K562 (cell line): ENCODE results near the gene DCXR. TPM values are rescaled to one million over a fixed set of nuclear protein-coding genes. Genes with fewer than 3 reads are reported as not detected.

Experiments
- ATAC-seq: fragments of 200-7000 bp; cut with Tn5 transposase; 3 replicates; pipeline ENCODE4 v1.9.1; 2020; ENCODE audit warnings: moderate library complexity
- BruUV-seq: library from RNA; stranded (reverse); fragments of 400-500 nt; replicated peaks from 2 replicates; lab custom pipeline; 2021; lab: Mats Ljungman, UMichigan
- CTCF ChIA-PET: fragments of 300-600 bp; formaldehyde crosslinking; extraction: SDS; loops from one replicate; lab custom pipeline; 2021; ENCODE audit warnings: low intra/inter-chr PET ratio; lab: Yijun Ruan, JAX
- POLR2A ChIA-PET: fragments of 300-600, 350-650 bp; sonication (Branson Sonifier 250); formaldehyde crosslinking; extraction: SDS; loops from one replicate; lab custom pipeline; 2021; ENCODE audit warnings: antibody characterized with exemption, inconsistent platforms; lab: Yijun Ruan, JAX
- DNase-seq, 4 experiments: peaks; one replicate each; pipeline versions ENCODE4 v3.0.0 to v3.0.0-alpha.2; 2011 to 2018; ENCODE audit warnings: low spot score in 3 of 4, mixed read lengths in 3 of 4; ENCODE audit errors: extremely low read depth in 1 of 4
- FAIRE-seq: peaks from 2 replicates; lab custom pipeline; 2011; peaks lifted over from hg19 to GRCh38; lab: Jason Lieb, UNC
- H2AFZ ChIP-seq: 2 replicates; pipeline ENCODE4 v1.6.0; 2011; ENCODE audit warnings: low read depth, low read length, control low read depth, inconsistent platforms
- H3K27ac ChIP-seq: fragments of 200-600 bp; 3 replicates; pipeline ENCODE4 v1.8.0; 2011; ENCODE audit warnings: low read depth, mild to moderate bottlenecking, control low read depth, inconsistent platforms, low read length, moderate library complexity, mixed read lengths; ENCODE audit errors: extremely low read depth
- H3K27me3 ChIP-seq, 2 experiments: fragments of 300-600 bp in 1 of 2; 2 replicates in 1 of 2; 3 replicates in 1 of 2; pipeline versions ENCODE4 v1.6.0 to v1.8.0; 2011; ENCODE audit warnings: inconsistent platforms in 2 of 2, low read length in 2 of 2, mild to moderate bottlenecking in 1 of 2, mixed read lengths in 1 of 2, moderate library complexity in 1 of 2; ENCODE audit not compliant: control insufficient read depth in 2 of 2, insufficient read depth in 2 of 2
- H3K36me3 ChIP-seq: fragments of 300-600 bp; 3 replicates; pipeline ENCODE4 v1.8.0; 2011; ENCODE audit warnings: mild to moderate bottlenecking, low read length, inconsistent platforms; ENCODE audit not compliant: control insufficient read depth, insufficient read depth
- H3K4me1 ChIP-seq, 2 experiments: fragments of 200-600 bp in 1 of 2; replicated peaks in 1 of 2; 2 replicates in 1 of 2; 3 replicates in 1 of 2; pipeline versions ENCODE4 v1.5.1 to v1.8.0; 2011; ENCODE audit warnings: inconsistent platforms in 2 of 2, low read length in 2 of 2, mild to moderate bottlenecking in 1 of 2, mixed read lengths in 1 of 2, moderate library complexity in 1 of 2; ENCODE audit not compliant: control insufficient read depth in 2 of 2, insufficient read depth in 2 of 2
- H3K4me2 ChIP-seq: 2 replicates; pipeline ENCODE4 v1.6.1; 2011; ENCODE audit warnings: low read length, control low read depth, inconsistent platforms, mixed read lengths; ENCODE audit not compliant: insufficient read depth
- H3K4me3 ChIP-seq: fragments of 200-600 bp; sonication (generic), shearing (Covaris generic); 2 replicates; pipeline ENCODE4 v1.5.1; 2016; ENCODE audit warnings: control low read depth, inconsistent platforms
- H3K79me2 ChIP-seq: fragments of 200-600 bp; 3 replicates; pipeline ENCODE4 v1.8.0; 2011; ENCODE audit warnings: low read length, inconsistent platforms; ENCODE audit not compliant: control insufficient read depth, insufficient read depth
- H3K9ac ChIP-seq, 2 experiments: 2 replicates each; pipeline versions ENCODE4 v1.6.0 to v1.6.1; 2011; ENCODE audit warnings: low read depth in 2 of 2, low read length in 2 of 2, control low read depth in 1 of 2, inconsistent platforms in 1 of 2, mild to moderate bottlenecking in 1 of 2, mixed read lengths in 1 of 2; ENCODE audit not compliant: insufficient read depth in 1 of 2
- H3K9me1 ChIP-seq: one replicate; pipeline ENCODE4 v1.6.0; 2011; ENCODE audit warnings: inconsistent platforms, mild to moderate bottlenecking, low read length, moderate library complexity; ENCODE audit not compliant: control insufficient read depth, insufficient read depth
- H3K9me3 ChIP-seq: replicated peaks from 2 replicates; pipeline ENCODE4 v1.5.1; 2011; ENCODE audit warnings: low read depth, low read length, inconsistent platforms; ENCODE audit not compliant: control insufficient read depth, insufficient read depth
- H4K20me1 ChIP-seq: replicated peaks from 2 replicates; pipeline ENCODE4 v1.6.1; 2011; ENCODE audit warnings: low read length, inconsistent platforms, mixed read lengths; ENCODE audit not compliant: control insufficient read depth, insufficient read depth
- FOXK2 ChIP-seq, 2 experiments: fragments of 450-650 bp; IDR thresholded peaks in 1 of 2; conservative IDR thresholded peaks in 1 of 2; 2 replicates each; pipeline ENCODE4 v1.6.1; 2016; ENCODE audit warnings: low read depth in 2 of 2, mild to moderate bottlenecking in 1 of 2
- IFI16 ChIP-seq: fragments of 250-450 bp; sonication (Bioruptor Pico); IDR thresholded peaks from 2 replicates; pipeline ENCODE4 v2.1.2; 2022; ENCODE audit warnings: mild to moderate bottlenecking, inconsistent platforms
- NFIC ChIP-seq: fragments of 450-650 bp; IDR thresholded peaks from 2 replicates; pipeline ENCODE4 v1.6.1; 2017; ENCODE audit warnings: mild to moderate bottlenecking, inconsistent platforms
- ZNF232 ChIP-seq: sonication (generic); formaldehyde crosslinking; IDR thresholded peaks from 2 replicates; pipeline ENCODE4 v1.8.0; 2022; ENCODE audit warnings: mild to moderate bottlenecking, missing genetic modification reagents
- WGBS: fragments of 100-300 bp; shearing (Covaris generic); methylation state at CpG from one replicate; pipeline ENCODE4 v1.1.6; 2016; ENCODE audit warnings: low coverage, mixed read lengths; ENCODE audit not compliant: insufficient coverage; ENCODE audit errors: missing lambda C conversion rate; 5-methylcytosine and 5-hydroxymethylcytosine counted together
- in situ Hi-C: fragments of 300-500 bp; cut with MboI; formaldehyde crosslinking; loops from 4 replicates; pipeline ENCODE4 v1.15.0; 2018; ENCODE audit warnings: inconsistent platforms, mixed read lengths
- intact Hi-C: fragments of 100-400 bp; cut with micrococcal nuclease; formaldehyde crosslinking; loops from 2 replicates; pipeline ENCODE4 v1.14.2; 2022
- polyA plus RNA-seq, 8 experiments: library from polyadenylated mRNA; depleted of rRNA in 4 of 8; stranded (reverse) in 5 of 8; unstranded in 3 of 8; fragments of >200 nt; fragmentation: Nextera tagmentation in 2 of 8; fragmentation: Illumina TruSeq in 1 of 8; extraction: Ambion mirVana in 2 of 8; extraction: Trizol in 1 of 8; gene quantifications; 2 replicates each; pipeline versions ENCODE4 v1.2.1 to v1.2.3, GENCODE V29; 2011 to 2014; ENCODE audit warnings: inconsistent platforms in 1 of 8, missing spikeins in 1 of 8
- total RNA-seq, 7 experiments: library from RNA; depleted of rRNA in 6 of 7; stranded (reverse); fragments of >200 nt in 6 of 7; fragmentation: Illumina TruSeq in 2 of 7; extraction: Trizol in 2 of 7; gene quantifications; 2 replicates each; pipeline versions ENCODE4 v1.2.1 to v1.2.3, GENCODE V29; 2011 to 2021; ENCODE audit warnings: low replicate concordance in 1 of 7
- TF ChIP-seq, protein P1 (sequence below): fragments of 250-450 bp; sonication (Bioruptor Pico); IDR thresholded peaks from 2 replicates; pipeline ENCODE4 v1.4.0; 2020; ENCODE audit warnings: mild to moderate bottlenecking, moderate library complexity
- TF ChIP-seq, protein P2 (sequence below): fragments of 450-650 bp; IDR thresholded peaks from 2 replicates; pipeline ENCODE4 v1.6.1; 2014; ENCODE audit warnings: low read depth, mild to moderate bottlenecking, moderate library complexity, borderline replicate concordance

Gene DCXR
- total and polyA plus RNA-seq, 9 of the 15 experiments (the other 6 are each of a cell fraction or from before 2014, with no cell fraction given) = 21.3 to 274 (median 156) TPM

DNA sequence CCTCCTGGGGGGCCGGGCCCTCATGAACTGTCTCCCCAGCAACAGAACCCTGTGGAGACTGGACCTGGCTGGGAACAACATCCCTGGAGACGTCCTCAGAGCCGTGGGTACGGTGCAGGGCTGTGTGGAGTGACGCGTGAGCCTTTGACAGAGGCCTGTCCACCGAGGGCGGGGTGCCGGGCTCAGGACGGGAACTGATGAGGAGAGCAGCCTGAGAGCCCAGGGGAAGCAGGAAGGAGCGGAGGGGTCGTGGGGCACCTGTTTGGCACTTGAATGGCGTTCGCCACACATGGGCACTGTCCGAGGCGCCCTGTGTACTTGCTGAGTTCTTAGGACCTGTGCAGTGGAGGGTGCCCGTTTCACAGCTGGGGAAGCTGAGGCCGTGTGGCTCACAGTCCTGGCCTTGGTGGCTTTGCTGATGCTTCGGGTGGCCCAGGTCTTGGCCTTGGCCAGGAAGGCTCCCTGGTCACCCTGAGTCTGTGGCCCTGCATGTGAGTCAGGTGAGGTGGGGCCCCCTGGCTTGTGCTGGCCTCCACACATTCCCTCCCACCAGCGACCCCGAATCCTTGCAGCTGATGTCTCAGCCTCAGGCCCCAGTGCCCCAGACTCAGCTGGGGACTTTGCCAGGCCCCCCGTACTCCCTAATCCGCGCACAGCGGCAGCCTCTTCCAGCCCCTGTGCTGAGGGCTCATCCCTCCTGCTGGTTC is 11.9 kb downstream of the DCXR start:
- intact Hi-C loops = no loop called here
- no peak overlapping the region for H2AFZ ChIP-seq
- H3K9ac ChIP-seq = peak overlapping the region in 1 of 2 experiments; percentile 97; a peak in 2 of 4 replicates
- peaks cover 8% of the 10 kb centered on the region; the same call in 1 of the 3 replicates for H3K36me3 ChIP-seq
- no peak overlapping the region for H3K27ac ChIP-seq
- BruUV-seq = no TSS peak
- POLR2A ChIA-PET = no interaction called here
- TF ChIP-seq FOXK2 (conservative IDR thresholded peaks at IDR 0.05 in 1 of 2, IDR thresholded peaks at IDR 0.05 in 1 of 2; ENCODE audit: low read depth in 2 of 2) = no peak
- TF ChIP-seq, protein P1, sequence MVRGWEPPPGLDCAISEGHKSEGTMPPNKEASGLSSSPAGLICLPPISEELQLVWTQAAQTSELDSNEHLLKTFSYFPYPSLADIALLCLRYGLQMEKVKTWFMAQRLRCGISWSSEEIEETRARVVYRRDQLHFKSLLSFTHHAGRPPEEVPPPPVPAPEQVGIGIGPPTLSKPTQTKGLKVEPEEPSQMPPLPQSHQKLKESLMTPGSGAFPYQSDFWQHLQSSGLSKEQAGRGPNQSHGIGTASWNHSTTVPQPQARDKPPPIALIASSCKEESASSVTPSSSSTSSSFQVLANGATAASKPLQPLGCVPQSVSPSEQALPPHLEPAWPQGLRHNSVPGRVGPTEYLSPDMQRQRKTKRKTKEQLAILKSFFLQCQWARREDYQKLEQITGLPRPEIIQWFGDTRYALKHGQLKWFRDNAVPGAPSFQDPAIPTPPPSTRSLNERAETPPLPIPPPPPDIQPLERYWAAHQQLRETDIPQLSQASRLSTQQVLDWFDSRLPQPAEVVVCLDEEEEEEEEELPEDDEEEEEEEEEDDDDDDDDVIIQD (CRISPR knock-in tag) = no peak
- no peak for TF ChIP-seq NFIC
- TF ChIP-seq, protein P2, sequence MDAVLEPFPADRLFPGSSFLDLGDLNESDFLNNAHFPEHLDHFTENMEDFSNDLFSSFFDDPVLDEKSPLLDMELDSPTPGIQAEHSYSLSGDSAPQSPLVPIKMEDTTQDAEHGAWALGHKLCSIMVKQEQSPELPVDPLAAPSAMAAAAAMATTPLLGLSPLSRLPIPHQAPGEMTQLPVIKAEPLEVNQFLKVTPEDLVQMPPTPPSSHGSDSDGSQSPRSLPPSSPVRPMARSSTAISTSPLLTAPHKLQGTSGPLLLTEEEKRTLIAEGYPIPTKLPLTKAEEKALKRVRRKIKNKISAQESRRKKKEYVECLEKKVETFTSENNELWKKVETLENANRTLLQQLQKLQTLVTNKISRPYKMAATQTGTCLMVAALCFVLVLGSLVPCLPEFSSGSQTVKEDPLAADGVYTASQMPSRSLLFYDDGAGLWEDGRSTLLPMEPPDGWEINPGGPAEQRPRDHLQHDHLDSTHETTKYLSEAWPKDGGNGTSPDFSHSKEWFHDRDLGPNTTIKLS = no peak
- no peak for TF ChIP-seq IFI16 (CRISPR knock-in tag)
- no peak for TF ChIP-seq ZNF232 (CRISPR knock-in tag)
- in situ Hi-C loops = no loop called here
- no peak for DNase-seq
- no peak overlapping the region for H3K4me2 ChIP-seq
- H4K20me1 ChIP-seq = peaks cover 11% of the 10 kb centered on the region
- H3K79me2 ChIP-seq = peaks cover 30% of the 10 kb centered on the region
- 79% methylated on average over 13 of the region's 25 CpGs for WGBS
- FAIRE-seq = no peak
- H3K9me1 ChIP-seq = no peaks in the 10 kb centered on the region
- H3K9me3 ChIP-seq = no peaks in the 10 kb centered on the region
- CTCF ChIA-PET = no interaction called here
- H3K4me3 ChIP-seq = no peak overlapping the region
- peaks cover 9 to 88% of the 10 kb centered on the region in 2 experiments for H3K4me1 ChIP-seq
- no peak for ATAC-seq
- H3K27me3 ChIP-seq = no peaks in the 10 kb centered on the region
